GM18498 (cell line): ENCODE results near the gene PPFIA1.

Source experiments
- ATAC-seq: cut with Tn5 transposase; IDR thresholded peaks from one replicate; pipeline ENCODE4 v1.9.1; 2021; ENCODE audit warnings: mild to moderate bottlenecking, moderate library complexity; ENCODE audit not compliant: unreplicated experiment

Gene PPFIA1

GRCh38 chr11:70409871-70410270 is 139.4 kb downstream of the PPFIA1 start:
- ATAC-seq: no peak

- no peak for ATAC-seq
Measured at GRCh38 chr11:70410276-70411205, 140.1 kb downstream of the PPFIA1 start.

GRCh38 chr11:70411713-70412452 is 141.4 kb downstream of the PPFIA1 start:
- no peak for ATAC-seq

- ATAC-seq: no peak
Measured at GRCh38 chr11:70413151-70413550, 142.7 kb downstream of the PPFIA1 start.

GRCh38 chr11:70414341-70415100 is 144.0 kb downstream of the PPFIA1 start:
- ATAC-seq: no peak

GRCh38 chr11:70415191-70415590 is 144.7 kb downstream of the PPFIA1 start:
- ATAC-seq: no peak

- ATAC-seq: no peak
Measured at GRCh38 chr11:70415642-70416395, 145.3 kb downstream of the PPFIA1 start.

GRCh38 chr11:70416881-70417280 is 146.4 kb downstream of the PPFIA1 start:
- no peak for ATAC-seq

- ATAC-seq: no peak
Measured at GRCh38 chr11:70418130-70418529, 147.6 kb downstream of the PPFIA1 start.

GRCh38 chr11:70419307-70420007 is 149.0 kb downstream of the PPFIA1 start:
- ATAC-seq: no peak

- no peak for ATAC-seq
Measured at GRCh38 chr11:70420008-70420464, 149.5 kb downstream of the PPFIA1 start.

- ATAC-seq: no peak
Measured at GRCh38 chr11:70420496-70420895, 150.0 kb downstream of the PPFIA1 start.

GRCh38 chr11:70421123-70421522 is 150.6 kb downstream of the PPFIA1 start:
- ATAC-seq: no peak

GRCh38 chr11:70422692-70423522 is 152.4 kb downstream of the PPFIA1 start:
- ATAC-seq: no peak

- no peak for ATAC-seq
Measured at GRCh38 chr11:70423523-70424505, 153.3 kb downstream of the PPFIA1 start.

- no peak for ATAC-seq
Measured at GRCh38 chr11:70424765-70425344, 154.4 kb downstream of the PPFIA1 start.

- ATAC-seq: no peak
Measured at GRCh38 chr11:70427436-70427835, 156.9 kb downstream of the PPFIA1 start.
